ENCODE measurements around the gene BRSK2.

BRSK2 gene

DNA sequence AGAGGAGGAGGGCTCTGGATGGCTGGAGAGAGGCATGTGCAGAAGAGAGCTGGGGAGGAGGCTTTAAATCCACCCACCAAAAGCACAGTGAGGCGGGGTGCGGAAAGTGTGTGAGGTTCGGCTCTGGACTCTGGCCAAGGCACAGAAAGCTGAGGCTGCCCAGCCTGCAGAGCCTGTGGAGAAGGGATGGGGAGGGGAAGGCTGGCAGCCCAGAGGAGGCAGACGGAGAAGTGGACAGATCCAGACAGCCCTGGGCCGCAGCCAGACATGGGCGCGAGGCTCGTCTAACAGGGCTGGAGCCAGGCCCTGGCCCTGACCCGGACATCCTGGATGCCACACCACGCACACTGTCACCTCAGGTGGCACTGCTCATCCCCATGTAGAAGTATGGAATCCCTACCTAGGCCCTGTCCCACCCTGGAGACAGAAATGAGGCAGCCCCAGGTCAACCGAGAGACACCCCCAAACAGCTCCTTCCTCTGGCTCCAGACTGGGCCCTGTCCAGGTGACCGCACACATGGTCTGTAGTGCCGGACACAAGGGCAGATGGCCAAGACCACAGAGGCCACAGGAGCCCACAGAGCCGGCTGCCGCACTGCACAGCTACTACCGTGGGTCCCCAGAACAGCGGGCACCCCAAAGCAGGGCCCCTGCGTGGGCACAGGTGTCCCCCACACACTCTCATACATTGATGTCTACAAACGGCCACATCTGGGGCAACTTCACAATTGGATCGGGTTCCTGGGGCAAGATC, 113.4 kb downstream of the BRSK2 start:
- Histone ChIP-seq H3K4me1 (ENCODE audit: control insufficient read depth, insufficient read depth, low read length, poor library complexity, severe bottlenecking) (peaks cover 5% of the 10 kb centered on the region), H3K27me3 (replicated peaks; ENCODE audit: control insufficient read depth, insufficient read depth, low read length, poor library complexity, severe bottlenecking) (no peaks in the 10 kb centered on the region), H3K9me3 (ENCODE audit: control insufficient read depth, low read length) (no peaks in the 10 kb centered on the region), H3K36me3 (ENCODE audit: control insufficient read depth, insufficient read depth, low read length) (peaks cover 27% of the 10 kb centered on the region), H3K27ac (ENCODE audit: insufficient read depth, low read length, poor library complexity, severe bottlenecking) (no peak overlapping the region), H3K4me3 (ENCODE audit: insufficient read depth, low read depth, low read length, poor library complexity, severe bottlenecking) (no peak overlapping the region)
- no peak for DNase-seq

DNA sequence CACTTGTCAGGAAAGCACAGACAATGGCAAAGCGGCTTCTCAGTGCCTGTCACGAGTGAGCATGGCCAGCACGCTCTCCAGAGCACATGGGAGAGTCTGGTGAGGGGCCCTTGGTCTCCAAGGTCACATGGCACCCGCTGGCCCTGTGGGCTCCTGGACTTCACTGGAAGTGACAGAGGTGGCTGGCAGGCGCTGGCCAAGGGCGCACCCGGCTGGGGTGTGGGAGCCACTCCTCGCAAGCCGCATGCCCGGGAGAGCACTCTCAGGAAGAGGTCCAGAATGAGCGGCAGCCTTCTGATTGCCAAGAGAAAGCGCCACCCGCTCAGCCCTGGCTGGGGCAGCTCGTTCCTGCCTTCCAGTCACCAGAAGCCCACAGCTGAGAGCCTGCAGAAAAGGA, 114.0 kb downstream of the BRSK2 start:
- Histone ChIP-seq H3K36me3 (ENCODE audit: control insufficient read depth, insufficient read depth, low read length) (peaks cover 27% of the 10 kb centered on the region), H3K27ac (ENCODE audit: insufficient read depth, low read length, poor library complexity, severe bottlenecking) (no peak overlapping the region), H3K9me3 (ENCODE audit: control insufficient read depth, low read length) (no peaks in the 10 kb centered on the region), H3K4me1 (ENCODE audit: control insufficient read depth, insufficient read depth, low read length, poor library complexity, severe bottlenecking) (peaks cover 7% of the 10 kb centered on the region), H3K4me3 (ENCODE audit: insufficient read depth, low read depth, low read length, poor library complexity, severe bottlenecking) (no peak overlapping the region), H3K27me3 (replicated peaks; ENCODE audit: control insufficient read depth, insufficient read depth, low read length, poor library complexity, severe bottlenecking) (no peaks in the 10 kb centered on the region)
- no peak for DNase-seq

DNA sequence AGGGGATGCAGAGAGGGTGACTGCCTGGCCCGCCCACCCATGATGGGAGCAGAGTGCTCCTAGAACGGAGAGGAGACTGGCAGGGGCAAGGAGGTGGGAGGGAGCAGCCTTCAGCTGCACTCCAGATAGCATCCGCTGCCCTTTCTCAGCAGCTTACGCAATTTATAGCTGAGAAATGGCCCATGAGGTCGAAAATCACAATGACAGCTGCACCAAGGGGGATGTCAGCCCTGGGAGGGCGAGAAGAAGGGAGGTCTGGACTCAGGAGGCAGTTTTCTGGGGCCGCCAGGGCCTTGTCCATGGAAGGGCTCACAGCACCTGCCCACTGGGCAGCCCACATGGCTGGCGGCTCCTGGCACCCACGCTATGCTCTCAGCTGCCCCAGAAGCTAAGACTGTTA, 114.4 kb downstream of the BRSK2 start:
- Histone ChIP-seq H3K27ac (ENCODE audit: insufficient read depth, low read length, poor library complexity, severe bottlenecking) (no peak overlapping the region), H3K4me3 (ENCODE audit: insufficient read depth, low read depth, low read length, poor library complexity, severe bottlenecking) (no peak overlapping the region), H3K36me3 (ENCODE audit: control insufficient read depth, insufficient read depth, low read length) (peaks cover 25% of the 10 kb centered on the region), H3K4me1 (ENCODE audit: control insufficient read depth, insufficient read depth, low read length, poor library complexity, severe bottlenecking) (peaks cover 7% of the 10 kb centered on the region), H3K27me3 (replicated peaks; ENCODE audit: control insufficient read depth, insufficient read depth, low read length, poor library complexity, severe bottlenecking) (no peaks in the 10 kb centered on the region), H3K9me3 (ENCODE audit: control insufficient read depth, low read length) (no peaks in the 10 kb centered on the region)
- no peak for DNase-seq

DNA sequence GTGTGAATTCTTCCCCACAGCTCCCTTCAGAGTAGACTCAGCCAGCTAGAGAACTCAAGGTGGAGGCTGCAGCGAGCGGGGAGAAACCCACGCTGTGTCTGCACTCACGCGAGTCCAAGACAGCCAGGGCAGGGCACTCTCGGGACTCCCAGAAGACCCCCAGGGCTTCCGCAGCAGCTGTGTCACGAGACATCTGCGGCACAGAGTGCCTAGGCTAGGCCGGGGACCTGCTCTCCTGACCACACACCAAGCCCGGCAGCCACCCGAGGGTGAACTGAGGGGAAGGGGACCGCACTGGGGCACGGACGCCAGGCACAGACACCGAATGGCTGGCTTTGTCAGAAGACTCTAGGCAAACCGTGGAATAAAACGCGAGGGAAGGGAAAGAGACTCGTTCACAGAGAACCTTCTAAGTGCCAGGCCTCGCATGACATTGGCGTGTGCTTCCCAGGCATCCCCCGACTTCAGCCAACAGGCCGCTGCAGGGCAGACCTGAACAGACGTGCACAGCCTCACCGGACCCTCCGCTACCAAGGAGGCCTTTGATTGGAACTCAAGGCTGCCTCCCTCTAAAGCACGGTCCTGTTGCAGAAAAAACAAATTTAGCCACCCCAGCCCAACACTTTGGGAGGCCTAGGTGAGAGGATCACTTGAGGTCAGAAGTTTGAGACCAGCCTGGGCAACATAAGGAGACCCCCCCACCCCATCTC, 115.0 kb downstream of the BRSK2 start:
- no peak for DNase-seq
- Histone ChIP-seq H3K4me3 (ENCODE audit: insufficient read depth, low read depth, low read length, poor library complexity, severe bottlenecking) (no peak overlapping the region), H3K4me1 (ENCODE audit: control insufficient read depth, insufficient read depth, low read length, poor library complexity, severe bottlenecking) (peaks cover 7% of the 10 kb centered on the region), H3K36me3 (ENCODE audit: control insufficient read depth, insufficient read depth, low read length) (peaks cover 19% of the 10 kb centered on the region), H3K9me3 (ENCODE audit: control insufficient read depth, low read length) (no peaks in the 10 kb centered on the region), H3K27ac (ENCODE audit: insufficient read depth, low read length, poor library complexity, severe bottlenecking) (no peak overlapping the region), H3K27me3 (replicated peaks; ENCODE audit: control insufficient read depth, insufficient read depth, low read length, poor library complexity, severe bottlenecking) (no peaks in the 10 kb centered on the region)

DNA sequence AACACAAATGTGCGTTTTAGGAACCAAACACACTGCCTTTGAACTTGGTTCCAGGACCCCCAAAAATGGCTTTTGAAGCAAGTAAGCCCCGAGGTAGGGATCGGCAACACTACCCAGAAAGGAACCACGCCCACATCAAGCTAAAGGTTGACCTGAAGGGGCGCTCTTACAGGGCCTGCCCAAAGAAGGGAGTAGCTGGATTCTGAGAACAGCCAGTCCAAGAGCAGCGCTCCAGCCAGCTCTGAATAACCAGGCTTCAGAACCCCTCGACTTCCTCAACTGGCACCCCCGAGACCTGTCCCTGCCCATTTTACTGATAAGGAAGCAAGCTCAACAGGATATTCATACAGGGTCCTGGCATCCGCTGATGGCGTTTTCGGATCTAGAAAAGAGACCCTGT, 115.7 kb downstream of the BRSK2 start:
- Histone ChIP-seq H3K36me3 (ENCODE audit: control insufficient read depth, insufficient read depth, low read length) (peaks cover 14% of the 10 kb centered on the region), H3K27me3 (replicated peaks; ENCODE audit: control insufficient read depth, insufficient read depth, low read length, poor library complexity, severe bottlenecking) (no peaks in the 10 kb centered on the region), H3K27ac (ENCODE audit: insufficient read depth, low read length, poor library complexity, severe bottlenecking) (no peak overlapping the region)

DNA sequence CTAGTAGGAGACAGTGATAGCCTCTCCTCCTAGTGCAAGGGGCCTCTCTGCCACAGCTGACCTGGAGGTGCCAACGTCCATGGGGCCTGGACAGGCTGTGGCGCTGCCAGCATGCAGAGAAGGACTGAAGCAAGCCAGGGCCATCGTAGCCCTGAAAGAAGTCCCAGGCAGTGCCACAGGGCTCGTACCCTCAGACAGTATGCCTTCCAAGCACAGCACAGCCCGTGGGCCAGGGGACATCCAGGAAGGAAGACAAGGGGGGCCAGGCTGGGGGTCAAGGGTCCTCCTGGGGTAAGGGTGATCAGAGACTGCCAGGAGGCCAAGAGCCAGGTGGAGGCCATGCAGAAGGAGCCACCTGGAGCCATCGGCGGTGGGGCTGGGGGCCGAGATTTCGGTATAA, 117.2 kb downstream of the BRSK2 start:
- Histone ChIP-seq H3K36me3 (ENCODE audit: control insufficient read depth, insufficient read depth, low read length) (peaks cover 2% of the 10 kb centered on the region), H3K27ac (ENCODE audit: insufficient read depth, low read length, poor library complexity, severe bottlenecking) (no peak overlapping the region), H3K4me1 (ENCODE audit: control insufficient read depth, insufficient read depth, low read length, poor library complexity, severe bottlenecking) (peaks cover 7% of the 10 kb centered on the region), H3K27me3 (replicated peaks; ENCODE audit: control insufficient read depth, insufficient read depth, low read length, poor library complexity, severe bottlenecking) (no peaks in the 10 kb centered on the region), H3K4me3 (ENCODE audit: insufficient read depth, low read depth, low read length, poor library complexity, severe bottlenecking) (no peak overlapping the region), H3K9me3 (ENCODE audit: control insufficient read depth, low read length) (no peaks in the 10 kb centered on the region)
- no peak for DNase-seq

More for the DNA sequence above, 115.7 kb downstream of the BRSK2 start:
- no peak for DNase-seq
- Histone ChIP-seq H3K4me1 (ENCODE audit: control insufficient read depth, insufficient read depth, low read length, poor library complexity, severe bottlenecking) (peaks cover 7% of the 10 kb centered on the region), H3K4me3 (ENCODE audit: insufficient read depth, low read depth, low read length, poor library complexity, severe bottlenecking) (no peak overlapping the region), H3K9me3 (ENCODE audit: control insufficient read depth, low read length) (no peaks in the 10 kb centered on the region)

DNA sequence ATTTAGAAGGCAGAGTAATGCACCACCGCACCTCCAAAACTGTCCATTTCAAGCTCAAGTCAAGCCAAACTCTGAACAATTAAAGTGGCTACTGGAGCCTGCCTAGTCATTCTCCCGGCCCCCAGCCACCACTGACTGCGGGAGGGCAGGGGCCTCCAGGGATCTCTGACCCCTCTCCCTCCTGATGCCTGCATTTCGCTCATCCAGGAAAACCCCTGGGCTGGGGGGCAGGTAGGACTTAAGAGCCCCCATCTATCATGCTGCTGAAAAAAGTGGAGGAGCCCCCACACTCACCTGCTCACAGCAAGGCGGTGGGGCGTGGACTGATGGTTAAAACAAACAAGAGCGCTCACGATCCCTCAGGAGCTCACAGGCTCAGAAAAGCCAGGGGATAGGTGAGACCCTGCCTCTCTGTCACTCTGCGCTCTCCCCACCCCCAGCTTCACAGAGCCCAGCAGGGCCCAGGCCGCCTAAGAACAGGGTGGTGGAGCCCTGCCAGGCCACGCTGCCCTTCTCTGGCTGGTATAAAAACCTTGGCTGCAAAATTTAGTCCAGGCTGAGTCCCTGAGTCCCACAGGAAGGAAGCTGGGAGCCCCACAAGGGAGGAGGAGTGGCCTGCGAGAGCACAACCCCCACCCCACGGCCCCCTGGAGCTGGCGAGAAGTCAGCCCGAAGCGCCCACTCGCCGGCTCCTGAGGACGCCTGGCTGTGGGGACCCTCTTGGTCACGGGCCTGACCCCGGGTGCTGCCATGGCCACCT, 117.8 kb downstream of the BRSK2 start:
- Histone ChIP-seq H3K27me3 (replicated peaks; ENCODE audit: control insufficient read depth, insufficient read depth, low read length, poor library complexity, severe bottlenecking) (no peaks in the 10 kb centered on the region), H3K4me3 (ENCODE audit: insufficient read depth, low read depth, low read length, poor library complexity, severe bottlenecking) (no peak overlapping the region), H3K4me1 (ENCODE audit: control insufficient read depth, insufficient read depth, low read length, poor library complexity, severe bottlenecking) (peaks cover 7% of the 10 kb centered on the region), H3K9me3 (ENCODE audit: control insufficient read depth, low read length) (no peaks in the 10 kb centered on the region), H3K27ac (ENCODE audit: insufficient read depth, low read length, poor library complexity, severe bottlenecking) (no peak overlapping the region), H3K36me3 (ENCODE audit: control insufficient read depth, insufficient read depth, low read length) (no peaks in the 10 kb centered on the region)
- DNase-seq = no peak

DNA sequence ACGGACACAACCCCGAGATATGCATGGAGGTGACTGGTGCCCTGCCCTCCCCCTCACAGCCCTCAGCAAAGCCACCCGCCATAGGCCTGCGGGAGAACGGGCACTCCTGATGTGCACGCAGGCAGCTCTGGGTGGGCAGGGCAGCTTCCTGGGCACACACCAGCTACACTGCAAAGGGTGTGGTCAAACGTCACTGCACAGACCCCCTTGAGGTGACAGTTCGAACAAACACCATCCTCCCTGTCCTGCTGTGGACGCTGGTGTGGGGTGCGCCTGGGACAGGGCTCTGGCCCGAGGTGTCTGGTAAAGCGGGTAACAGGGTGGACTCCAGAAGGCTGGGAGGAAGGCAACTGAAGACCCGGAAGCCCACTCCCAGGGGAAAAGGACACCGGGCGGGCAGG, 118.8 kb downstream of the BRSK2 start:
- Histone ChIP-seq H3K27me3 (replicated peaks; ENCODE audit: control insufficient read depth, insufficient read depth, low read length, poor library complexity, severe bottlenecking) (no peaks in the 10 kb centered on the region), H3K36me3 (ENCODE audit: control insufficient read depth, insufficient read depth, low read length) (no peaks in the 10 kb centered on the region), H3K27ac (ENCODE audit: insufficient read depth, low read length, poor library complexity, severe bottlenecking) (no peak overlapping the region), H3K9me3 (ENCODE audit: control insufficient read depth, low read length) (no peaks in the 10 kb centered on the region), H3K4me3 (ENCODE audit: insufficient read depth, low read depth, low read length, poor library complexity, severe bottlenecking) (no peak overlapping the region), H3K4me1 (ENCODE audit: control insufficient read depth, insufficient read depth, low read length, poor library complexity, severe bottlenecking) (peaks cover 7% of the 10 kb centered on the region)
- DNase-seq = no peak

DNA sequence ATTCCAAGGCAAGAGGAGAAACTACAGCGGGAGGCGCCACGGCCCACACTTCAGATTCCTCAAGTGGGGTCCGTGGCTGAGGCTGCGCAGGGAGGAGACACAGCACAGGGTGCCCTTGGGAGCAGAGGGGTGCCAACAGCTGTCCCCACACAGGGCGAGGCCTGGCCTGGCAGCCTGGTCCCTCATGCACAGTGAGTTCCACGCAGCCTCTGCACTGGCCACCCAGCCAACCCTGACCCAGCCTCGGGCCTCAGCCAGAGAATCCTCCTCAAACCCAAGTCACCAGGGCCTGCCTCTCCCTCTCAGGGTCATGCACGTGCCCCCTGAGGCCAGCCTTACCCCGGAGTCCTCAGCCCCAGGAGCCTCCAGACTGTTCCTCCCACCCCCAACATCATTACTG, 119.3 kb downstream of the BRSK2 start:
- no peak overlapping the region for H3K27ac ChIP-seq (ENCODE audit: insufficient read depth, low read length, poor library complexity, severe bottlenecking)
- peaks cover 7% of the 10 kb centered on the region for H3K4me1 ChIP-seq (ENCODE audit: control insufficient read depth, insufficient read depth, low read length, poor library complexity, severe bottlenecking)
- no peaks in the 10 kb centered on the region for H3K9me3 ChIP-seq (ENCODE audit: control insufficient read depth, low read length)
- no peaks in the 10 kb centered on the region for H3K36me3 ChIP-seq (ENCODE audit: control insufficient read depth, insufficient read depth, low read length)
- H3K4me3 ChIP-seq (ENCODE audit: insufficient read depth, low read depth, low read length, poor library complexity, severe bottlenecking) = no peak overlapping the region
- DNase-seq = no peak
- H3K27me3 ChIP-seq (replicated peaks; ENCODE audit: control insufficient read depth, insufficient read depth, low read length, poor library complexity, severe bottlenecking) = no peaks in the 10 kb centered on the region
